ENCODE results near the gene REG1A.

The REG1A gene

DNA sequence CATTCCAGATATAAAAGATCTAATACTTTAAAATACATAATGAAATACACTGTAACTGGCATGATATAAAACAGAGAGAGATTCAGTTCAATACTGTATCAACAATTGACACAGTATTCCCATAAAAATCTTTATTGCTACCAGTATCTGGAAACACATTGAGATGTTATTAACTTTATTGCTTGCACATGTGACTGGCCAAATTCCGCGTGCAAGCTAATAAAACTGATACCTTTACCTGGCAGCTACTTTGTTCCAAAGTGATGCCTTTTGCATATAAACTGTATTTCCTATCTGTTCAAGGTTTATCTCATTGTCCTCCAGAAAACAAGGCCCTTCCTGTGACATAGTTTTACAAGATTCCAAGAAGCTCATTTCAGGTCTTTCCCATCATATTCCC, 17.1 kb upstream of the REG1A start:
- TF ChIP-seq, protein P1, sequence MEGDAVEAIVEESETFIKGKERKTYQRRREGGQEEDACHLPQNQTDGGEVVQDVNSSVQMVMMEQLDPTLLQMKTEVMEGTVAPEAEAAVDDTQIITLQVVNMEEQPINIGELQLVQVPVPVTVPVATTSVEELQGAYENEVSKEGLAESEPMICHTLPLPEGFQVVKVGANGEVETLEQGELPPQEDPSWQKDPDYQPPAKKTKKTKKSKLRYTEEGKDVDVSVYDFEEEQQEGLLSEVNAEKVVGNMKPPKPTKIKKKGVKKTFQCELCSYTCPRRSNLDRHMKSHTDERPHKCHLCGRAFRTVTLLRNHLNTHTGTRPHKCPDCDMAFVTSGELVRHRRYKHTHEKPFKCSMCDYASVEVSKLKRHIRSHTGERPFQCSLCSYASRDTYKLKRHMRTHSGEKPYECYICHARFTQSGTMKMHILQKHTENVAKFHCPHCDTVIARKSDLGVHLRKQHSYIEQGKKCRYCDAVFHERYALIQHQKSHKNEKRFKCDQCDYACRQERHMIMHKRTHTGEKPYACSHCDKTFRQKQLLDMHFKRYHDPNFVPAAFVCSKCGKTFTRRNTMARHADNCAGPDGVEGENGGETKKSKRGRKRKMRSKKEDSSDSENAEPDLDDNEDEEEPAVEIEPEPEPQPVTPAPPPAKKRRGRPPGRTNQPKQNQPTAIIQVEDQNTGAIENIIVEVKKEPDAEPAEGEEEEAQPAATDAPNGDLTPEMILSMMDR (IDR thresholded peaks at IDR 0.05; ENCODE audit: borderline replicate concordance, insufficient read depth, low read depth, low read length) = no peak
- H3K4me3 ChIP-seq (ENCODE audit: low read depth, low read length) = no peak overlapping the region

DNA sequence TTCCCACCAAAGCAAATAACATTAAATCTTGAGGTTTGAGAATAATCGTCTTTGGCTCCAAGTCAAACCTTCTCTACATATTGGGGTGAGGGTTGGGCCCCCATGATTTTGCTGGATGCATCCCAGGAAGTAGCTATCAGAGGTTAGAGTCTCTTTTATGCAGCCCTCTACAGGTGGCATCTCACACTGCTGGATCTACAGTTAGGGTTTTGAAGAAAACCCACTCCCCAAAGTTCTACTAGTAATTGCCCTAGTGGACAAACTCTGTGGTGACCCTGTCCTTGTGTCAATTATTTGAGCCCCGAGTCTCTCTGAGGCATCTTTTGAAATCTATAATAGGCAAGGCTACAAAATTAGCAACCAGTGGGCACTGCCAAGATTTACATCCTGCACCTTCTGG, 15.0 kb upstream of the REG1A start:
- TF ChIP-seq, protein P1 (IDR thresholded peaks at IDR 0.05; ENCODE audit: borderline replicate concordance, insufficient read depth, low read depth, low read length) = no peak
- no peak overlapping the region for H3K4me3 ChIP-seq (ENCODE audit: low read depth, low read length)

DNA sequence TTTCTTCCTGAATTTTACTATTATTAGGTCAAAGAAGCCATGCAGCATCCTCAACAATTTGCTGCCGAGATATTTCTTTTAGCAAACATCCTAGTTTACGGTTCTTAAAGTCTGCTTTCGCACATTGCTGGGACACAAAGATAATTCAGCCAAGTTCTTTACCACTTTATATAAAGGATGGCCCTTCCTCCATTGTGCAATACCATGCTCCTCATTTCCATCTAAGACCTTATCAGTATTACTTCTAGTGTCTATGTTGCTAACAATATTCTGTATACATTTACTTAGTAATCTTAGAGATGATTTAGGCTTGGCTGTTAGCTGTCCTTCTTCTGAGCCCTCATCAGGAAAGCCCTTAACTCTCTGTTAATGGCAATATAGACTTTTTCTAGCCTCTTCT, 8.0 kb upstream of the REG1A start:
- no peak overlapping the region for H3K4me3 ChIP-seq (ENCODE audit: low read depth, low read length)
- TF ChIP-seq, protein P1 (IDR thresholded peaks at IDR 0.05; ENCODE audit: borderline replicate concordance, insufficient read depth, low read depth, low read length) = no peak

- no peak overlapping the region for H3K4me3 ChIP-seq (ENCODE audit: low read depth, low read length)
- TF ChIP-seq, protein P1 (IDR thresholded peaks at IDR 0.05; ENCODE audit: borderline replicate concordance, insufficient read depth, low read depth, low read length) = no peak
Measured at GRCh38 chr2:79114797-79115494, 5.3 kb upstream of the REG1A start.

DNA sequence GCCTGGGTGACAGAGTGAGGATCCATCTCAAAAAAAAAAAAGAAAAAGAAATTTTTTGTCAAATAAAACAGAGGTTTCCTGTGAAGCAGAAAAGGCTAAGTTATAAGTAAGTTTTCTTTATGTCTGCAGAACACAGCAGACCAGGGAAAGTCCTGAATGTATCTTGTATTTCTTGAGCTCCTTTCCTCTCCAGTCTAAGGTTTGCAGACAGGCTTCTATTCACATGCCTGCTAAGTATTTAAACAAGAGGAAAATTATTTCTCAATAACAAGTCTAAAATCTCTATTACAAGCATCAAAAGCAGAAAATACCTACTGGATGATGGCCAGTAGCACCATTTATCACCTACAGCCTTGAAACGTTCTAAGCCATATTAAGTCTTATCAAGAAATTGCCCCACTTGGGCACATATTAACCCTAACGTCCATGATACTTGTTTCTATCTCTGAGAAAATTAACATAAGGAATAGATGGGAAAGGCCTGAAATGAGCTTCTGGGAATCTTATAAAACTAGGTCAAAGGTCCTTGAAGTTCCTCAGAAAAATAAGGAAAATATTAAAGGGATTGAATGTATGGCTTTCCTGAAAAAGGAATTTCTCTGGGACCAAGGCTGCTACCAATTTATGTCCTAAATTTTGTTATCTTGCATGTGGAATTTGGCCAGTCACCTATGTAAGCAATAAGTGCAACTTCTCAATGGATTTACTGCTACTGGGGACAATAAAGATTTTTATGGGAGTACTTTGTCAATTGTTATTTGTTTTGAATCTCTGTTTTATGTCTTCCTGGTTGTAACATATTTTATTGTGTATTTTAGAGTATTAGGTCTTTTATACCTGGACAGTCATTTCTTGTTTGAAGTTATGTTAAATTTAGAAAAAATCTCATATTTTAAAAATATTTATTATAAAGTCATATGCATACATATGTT, 3.0 kb upstream of the REG1A start:
- H3K4me3 ChIP-seq (ENCODE audit: low read depth, low read length) = no peak overlapping the region
- TF ChIP-seq, protein P1 (IDR thresholded peaks at IDR 0.05; ENCODE audit: borderline replicate concordance, insufficient read depth, low read depth, low read length) = no peak

GRCh38 chr2:79122676-79123075, 2.4 kb downstream of the REG1A start:
- TF ChIP-seq, protein P1 (IDR thresholded peaks at IDR 0.05; ENCODE audit: borderline replicate concordance, insufficient read depth, low read depth, low read length) = no peak
- no peak overlapping the region for H3K4me3 ChIP-seq (ENCODE audit: low read depth, low read length)
